HL-60/S4 treated with retinoic acid at 250 ng/mL for 4 days and 3 days (cell line): Measurements from ENCODE around the gene MRPL17.
"Not testable (repeated sequence)": the region's sequence is repeated elsewhere in the genome, so short reads cannot be mapped to it uniquely, and the experiment has no call there.

Source experiments
- in situ Hi-C: fragments of 300-500 bp; cut with MboI; formaldehyde crosslinking; loops from 2 replicates; pipeline ENCODE4 v1.7.0; 2022; ENCODE audit warnings: low sequenced_read_pairs

MRPL17 gene

GRCh38 chr11:6684068-6684467 is 928 bp upstream of the MRPL17 start:
- in situ Hi-C loops: not testable (repeated sequence)

GRCh38 chr11:6682591-6682935 is 577 bp downstream of the MRPL17 start:
- in situ Hi-C loops: no loop called here

- in situ Hi-C loops: no loop called here
These were observed 1.2 kb downstream of the MRPL17 start for GRCh38 chr11:6681949-6682348.

DNA sequence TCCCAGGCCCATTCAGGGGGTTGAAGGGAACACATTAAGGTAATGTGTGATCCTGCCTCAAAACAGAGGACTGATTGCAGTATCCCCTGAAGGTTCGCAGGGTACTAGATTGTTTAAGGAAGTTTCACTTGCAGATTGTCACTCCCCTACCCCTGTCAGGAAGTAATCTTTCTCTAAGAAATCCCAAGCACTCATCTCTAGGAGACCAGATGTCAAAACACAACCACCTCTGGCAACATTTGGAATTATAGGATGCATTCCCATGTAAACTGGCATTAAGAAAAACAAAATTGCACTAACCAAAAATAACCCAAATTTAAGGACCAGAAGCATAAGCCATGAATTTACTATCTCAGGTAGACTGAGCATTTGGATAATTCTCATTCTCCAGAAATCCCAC is 1.6 kb downstream of the MRPL17 start:
- in situ Hi-C loops: no loop called here

GRCh38 chr11:6677018-6677417 is 6.1 kb downstream of the MRPL17 start:
- in situ Hi-C loops: no loop called here

DNA sequence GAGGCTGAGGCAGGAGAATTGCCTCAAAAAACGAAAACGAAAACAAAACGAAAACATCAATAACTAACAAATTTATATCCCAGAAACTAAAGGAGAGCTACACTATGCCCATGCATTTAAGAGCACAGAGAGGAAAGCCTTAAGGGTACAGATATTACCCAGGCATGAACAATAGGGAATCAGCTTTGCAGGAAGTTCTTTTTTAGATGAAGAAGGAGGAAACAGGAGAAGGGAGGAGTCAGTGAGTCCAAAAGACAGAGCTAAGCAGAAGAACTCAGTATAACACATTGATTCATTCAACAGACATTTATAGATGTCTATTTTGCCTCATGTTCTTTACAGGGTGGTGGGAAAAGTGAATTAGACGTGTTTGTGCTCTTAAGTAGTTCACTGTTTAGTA is 8.3 kb downstream of the MRPL17 start:
- in situ Hi-C loops: no loop called here

DNA sequence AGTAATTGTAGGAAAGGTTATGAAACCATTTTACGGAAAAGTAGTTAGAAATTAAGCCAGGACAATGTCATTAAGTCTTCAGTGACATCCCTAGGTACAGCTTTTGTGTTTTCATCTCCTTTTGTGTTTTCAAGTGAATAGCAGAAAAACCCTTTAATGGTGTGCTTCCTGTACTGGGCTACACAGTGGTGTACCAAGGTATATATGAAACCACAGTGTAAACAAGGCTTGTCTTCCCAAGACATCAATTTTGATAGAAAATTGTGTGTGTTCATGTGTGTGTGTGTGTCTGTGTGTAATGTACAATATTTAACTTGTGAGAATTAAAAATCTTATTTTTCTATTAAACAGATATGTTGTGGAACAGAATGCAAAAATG is 8.9 kb downstream of the MRPL17 start:
- in situ Hi-C loops: no loop called here

DNA sequence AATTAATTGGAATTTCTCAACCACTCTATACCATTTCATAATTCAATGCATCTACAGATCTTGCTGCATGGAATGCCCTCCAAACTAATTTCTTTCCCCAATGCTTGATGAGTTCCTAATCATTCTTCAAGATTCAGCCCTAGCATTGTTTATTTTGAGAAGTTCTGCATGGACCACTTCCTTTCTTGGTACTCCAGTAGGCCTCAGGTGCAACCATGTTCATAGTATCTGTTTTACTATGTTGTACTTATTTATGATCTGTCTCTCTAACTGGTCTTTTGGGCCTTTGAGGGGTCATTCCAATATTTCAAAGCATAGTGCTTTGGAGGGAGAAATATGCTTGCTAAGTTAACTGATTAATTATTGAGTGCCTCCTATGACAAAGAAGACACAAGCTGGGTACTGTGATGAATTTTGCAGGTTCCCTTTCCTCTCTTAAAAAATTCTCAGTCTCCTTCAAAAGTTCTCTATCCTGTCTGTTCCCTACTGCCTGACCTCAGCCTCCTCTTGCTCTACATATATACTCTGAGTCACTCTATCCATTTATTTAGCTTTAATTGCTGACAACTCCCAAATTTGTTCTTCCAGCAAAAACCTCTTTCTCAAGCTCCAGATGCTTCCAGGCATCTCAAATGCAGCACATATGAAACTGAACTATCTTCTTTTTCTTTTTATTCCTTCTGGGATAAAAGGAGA is 9.5 kb downstream of the MRPL17 start:
- in situ Hi-C loops: no loop called here

- in situ Hi-C loops: no loop called here
These were observed 11.1 kb downstream of the MRPL17 start for GRCh38 chr11:6671991-6672390.

- in situ Hi-C loops: no loop called here
These were observed 12.8 kb downstream of the MRPL17 start for GRCh38 chr11:6670202-6670830.

- in situ Hi-C loops: no loop called here
These were observed 15.3 kb downstream of the MRPL17 start for GRCh38 chr11:6667733-6668374.

DNA sequence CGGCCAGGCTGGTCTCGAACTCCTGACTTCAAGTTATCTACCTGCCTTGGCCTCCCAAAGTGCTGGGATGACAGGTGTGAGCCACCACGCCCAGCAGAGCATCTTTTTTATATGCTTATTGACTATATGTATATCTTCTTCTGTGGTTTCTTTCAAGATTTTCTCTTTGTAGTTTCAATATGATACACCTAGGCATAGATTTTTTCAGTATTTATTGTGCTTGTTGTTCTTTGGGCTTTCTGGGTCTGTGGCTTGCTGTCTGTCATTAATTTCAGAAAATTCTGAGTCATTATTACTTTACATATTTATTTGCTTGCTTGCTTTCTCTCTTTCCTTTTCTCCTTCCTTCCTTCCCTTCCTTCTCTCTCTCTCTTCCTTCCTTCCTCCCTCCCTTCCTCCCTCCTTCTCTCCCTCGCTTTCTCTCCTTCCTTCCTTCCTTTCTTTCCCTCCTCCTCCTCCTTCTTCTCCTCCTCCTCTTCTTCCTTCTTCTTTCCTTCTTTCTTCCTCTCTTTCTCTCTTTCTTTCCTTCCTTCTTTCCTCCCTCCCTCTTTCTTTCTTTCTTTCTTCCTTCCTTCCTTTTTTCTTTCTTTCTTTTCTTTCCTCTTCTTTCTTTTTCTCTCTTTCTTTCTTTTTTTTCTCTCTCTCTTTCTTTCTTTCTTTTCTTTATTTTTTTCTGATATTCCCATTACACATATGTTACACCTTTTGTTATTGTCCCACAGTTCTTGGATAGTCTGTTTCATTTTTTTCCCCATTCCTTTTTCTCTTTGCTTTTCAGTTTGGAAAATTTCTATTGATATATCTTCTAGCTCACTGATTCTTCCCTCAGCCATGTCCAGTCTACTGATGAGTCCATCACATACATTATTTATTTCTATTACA is 16.6 kb downstream of the MRPL17 start:
- in situ Hi-C loops: no loop called here

GRCh38 chr11:6664551-6664950 is 18.6 kb downstream of the MRPL17 start:
- in situ Hi-C loops: no loop called here

GRCh38 chr11:6663794-6664469 is 19.2 kb downstream of the MRPL17 start:
- in situ Hi-C loops: no loop called here

DNA sequence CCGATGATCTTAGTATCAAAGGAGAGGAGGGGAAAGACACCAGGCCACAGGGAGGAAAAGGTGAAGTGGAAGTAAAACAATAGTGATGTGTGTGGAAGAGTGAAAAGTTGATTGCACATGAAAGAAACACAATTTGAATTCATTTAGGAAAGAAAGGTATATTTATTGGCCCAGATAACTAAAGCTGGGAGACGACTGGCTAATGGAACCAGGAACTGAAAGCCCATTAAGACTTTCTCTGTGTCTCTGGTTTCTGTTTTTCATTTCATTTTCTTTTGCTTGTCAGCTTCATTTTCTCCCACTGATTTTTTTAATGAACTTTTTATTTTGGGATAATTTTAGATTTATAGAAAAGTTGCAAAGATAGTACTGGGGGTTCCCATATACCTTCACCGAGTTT is 22.4 kb downstream of the MRPL17 start:
- in situ Hi-C loops: no loop called here

DNA sequence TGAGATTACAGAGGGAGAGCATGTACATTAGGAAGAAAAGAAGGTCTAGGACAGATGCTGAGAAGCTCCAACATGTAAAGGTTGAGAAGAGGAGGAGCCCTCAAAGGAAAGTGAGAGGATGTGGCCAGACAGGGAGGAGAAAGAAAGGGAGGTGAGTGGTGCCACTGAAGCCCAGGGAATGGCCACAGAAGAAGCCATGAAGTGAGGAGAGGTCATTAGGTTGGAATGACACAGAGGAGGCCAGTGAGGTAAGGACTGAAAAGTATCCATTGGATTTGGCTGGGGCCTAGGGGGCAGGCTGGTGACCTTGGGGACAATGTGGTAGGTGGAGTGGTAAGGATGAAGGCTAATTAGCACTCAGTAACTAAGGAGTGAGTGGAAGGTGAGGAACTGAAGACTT is 24.5 kb downstream of the MRPL17 start:
- in situ Hi-C loops: no loop called here

GRCh38 chr11:6657346-6657745 is 25.8 kb downstream of the MRPL17 start:
- in situ Hi-C loops: no loop called here

DNA sequence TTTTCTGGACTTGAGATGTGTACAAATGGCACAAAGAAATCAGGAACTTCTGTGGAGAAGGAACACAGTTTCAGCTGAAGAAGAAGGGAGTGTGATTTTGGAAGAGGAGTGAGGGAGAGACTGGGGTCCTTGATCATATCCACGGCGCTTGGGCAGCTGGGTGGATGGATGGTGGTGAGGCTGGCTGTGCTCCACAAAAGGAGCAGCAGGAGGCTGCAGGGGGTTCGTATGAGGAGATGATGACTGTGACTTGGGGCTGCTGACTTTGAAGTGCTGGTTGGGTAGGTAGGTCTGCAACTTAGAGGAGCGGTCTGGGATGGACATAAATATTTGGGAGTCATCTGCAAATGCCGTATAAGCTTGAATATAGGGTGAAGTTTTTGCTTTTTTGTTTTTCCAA is 26.2 kb downstream of the MRPL17 start:
- in situ Hi-C loops: no loop called here

GRCh38 chr11:6656584-6656915 is 26.6 kb downstream of the MRPL17 start:
- in situ Hi-C loops: no loop called here

- in situ Hi-C loops: no loop called here
These were observed 27.2 kb downstream of the MRPL17 start, which contains the start of gene DCHS1 for GRCh38 chr11:6655790-6656583. Gene DCHS1 (minus strand): TSS chr11:6655809. CDS start chr11:6641613, 14,196 bp downstream.
